Liver (tissue), 9 donors: ENCODE measurements around the gene TAF1B. TPM values are rescaled to one million over a fixed set of nuclear protein-coding genes. Genes with fewer than 3 reads are reported as not detected.

Experiments used
- DNase-seq: peaks from one replicate; pipeline ENCODE4 v3.0.0-alpha.2; 2017; ENCODE audit warnings: low spot score
- H3K27ac ChIP-seq, 2 donors: one replicate each; pipeline ENCODE4 v1.7.0; 2013; ENCODE audit warnings: inconsistent platforms in 2 of 2, low read length in 2 of 2, control low read depth in 1 of 2, low read depth in 1 of 2, mild to moderate bottlenecking in 1 of 2
- H3K27me3 ChIP-seq, 4 donors: one replicate each; pipeline versions ENCODE4 v1.6.1 to v1.7.0; 2013; ENCODE audit warnings: low read length in 3 of 4, inconsistent platforms in 1 of 4, mild to moderate bottlenecking in 1 of 4, moderate library complexity in 1 of 4; ENCODE audit not compliant: control insufficient read depth in 4 of 4, insufficient read depth in 4 of 4
- H3K36me3 ChIP-seq, 4 donors: one replicate each; pipeline versions ENCODE4 v1.6.1 to v1.7.0; 2013; ENCODE audit warnings: low read length in 3 of 4, mild to moderate bottlenecking in 3 of 4, low read depth in 1 of 4, moderate library complexity in 1 of 4; ENCODE audit not compliant: control insufficient read depth in 4 of 4, insufficient read depth in 3 of 4
- H3K4me1 ChIP-seq, 4 donors: one replicate each; pipeline versions ENCODE4 v1.6.1 to v1.7.0; 2013; ENCODE audit warnings: low read length in 3 of 4, mild to moderate bottlenecking in 3 of 4, moderate library complexity in 1 of 4; ENCODE audit not compliant: control insufficient read depth in 4 of 4, insufficient read depth in 4 of 4
- H3K4me3 ChIP-seq, 3 donors: one replicate each; pipeline versions ENCODE4 v1.6.1 to v1.7.0; 2013; ENCODE audit warnings: low read length in 3 of 3, control low read depth in 1 of 3, low read depth in 1 of 3, mild to moderate bottlenecking in 1 of 3
- H3K9ac ChIP-seq, 2 donors: one replicate each; pipeline ENCODE4 v1.7.0; 2013; ENCODE audit warnings: low read length in 2 of 2, mild to moderate bottlenecking in 2 of 2, moderate library complexity in 2 of 2, control low read depth in 1 of 2, low read depth in 1 of 2
- H3K9me3 ChIP-seq, 4 donors: one replicate each; pipeline versions ENCODE4 v1.6.1 to v1.7.0; 2013; ENCODE audit warnings: low read length in 3 of 4; ENCODE audit not compliant: control insufficient read depth in 4 of 4
- CTCF ChIP-seq: fragments of 150-350 bp; IDR thresholded peaks from 2 replicates; pipeline ENCODE4 v1.5.1; 2017; ENCODE audit warnings: improper control_type of control experiment, low read depth, low read length; ENCODE audit not compliant: missing input control
- EGR1 ChIP-seq, 2 donors: IDR thresholded peaks; 2 replicates each; pipeline ENCODE4 v1.6.1; 2016 to 2018; ENCODE audit warnings: antibody characterized with exemption in 2 of 2, low read depth in 2 of 2
- FOXA1 ChIP-seq: IDR thresholded peaks from 2 replicates; pipeline ENCODE4 v1.6.1; 2016; ENCODE audit warnings: antibody characterized with exemption
- MAX ChIP-seq: IDR thresholded peaks from 2 replicates; pipeline ENCODE4 v1.6.1; 2016; ENCODE audit warnings: antibody characterized with exemption
- NR2F2 ChIP-seq: IDR thresholded peaks from 2 replicates; pipeline ENCODE4 v1.6.1; 2016; ENCODE audit warnings: antibody characterized with exemption
- RAD21 ChIP-seq, 2 donors: IDR thresholded peaks; 2 replicates each; pipeline ENCODE4 v1.6.1; 2016; ENCODE audit warnings: antibody characterized with exemption in 2 of 2, mild to moderate bottlenecking in 2 of 2
- RXRA ChIP-seq, 2 donors: IDR thresholded peaks; 2 replicates each; pipeline ENCODE4 v1.6.1; 2017 to 2018; ENCODE audit warnings: antibody characterized with exemption in 2 of 2, mild to moderate bottlenecking in 1 of 2
- TAF1 ChIP-seq: conservative IDR thresholded peaks from 2 replicates; pipeline ENCODE4 v1.6.1; 2016; ENCODE audit warnings: antibody characterized with exemption, mild to moderate bottlenecking
- YY1 ChIP-seq: IDR thresholded peaks from 2 replicates; pipeline ENCODE4 v1.6.1; 2016; ENCODE audit warnings: antibody characterized with exemption, mild to moderate bottlenecking
- WGBS: extraction: QIAGEN DNeasy Blood & Tissue Kit; methylation state at CpG from one replicate; pipeline ENCODE4 v1.1.7; 2013; 5-methylcytosine and 5-hydroxymethylcytosine counted together
- polyA plus RNA-seq, 2 donors: library from polyadenylated mRNA; stranded (reverse) in 1 of 2; unstranded in 1 of 2; fragments of 200-250 nt in 1 of 2; fragments of >200 nt in 1 of 2; fragmentation: Nextera tagmentation in 1 of 2; extraction: Ambion mirVana in 1 of 2; gene quantifications; one replicate each; pipeline versions ENCODE4 v1.2.1 to v1.2.3, GENCODE V29; 2013 to 2015
- total RNA-seq, 2 donors: library from RNA; depleted of rRNA; stranded (reverse); fragments of >200 nt; gene quantifications; one replicate each; pipeline ENCODE4 v1.2.3, GENCODE V29; 2014
- TF ChIP-seq, protein P1 (sequence below): IDR thresholded peaks from 2 replicates; pipeline ENCODE4 v1.6.1; 2016; ENCODE audit warnings: antibody characterized with exemption
- TF ChIP-seq, protein P2 (sequence below): IDR thresholded peaks from 2 replicates; pipeline ENCODE4 v1.6.1; 2016; ENCODE audit warnings: antibody characterized with exemption
- donor health status: healthy.
- donor health status: healthy.
- donor health status: healthy.
- donor health status: healthy.
- donor health status: healthy.

The TAF1B gene
- total and polyA plus RNA-seq, 4 donors: 3.1 to 17.2 (median 5.6) TPM

GRCh38 chr2:9818097-9818496 is 25.2 kb upstream of the TAF1B start:
- Histone ChIP-seq H3K36me3 (no peaks in the 10 kb centered on the region), H3K4me1 (peaks cover 0 to 7% (median 2%) of the 10 kb centered on the region in 4 donors), H3K9me3 (no peaks in the 10 kb centered on the region), H3K27ac (no peak overlapping the region), H3K4me3 (no peak overlapping the region), H3K9ac (no peak overlapping the region), H3K27me3 (no peaks in the 10 kb centered on the region)
- WGBS: 88% methylated on average over 2 of the region's 2 CpGs
- no peak for DNase-seq
- TF ChIP-seq RAD21 (IDR thresholded peaks at IDR 0.05): no peak
- TF ChIP-seq NR2F2: no peak
- no peak for TF ChIP-seq YY1
- no peak for TF ChIP-seq MAX
- TF ChIP-seq CTCF: no peak
- TF ChIP-seq, protein P1, sequence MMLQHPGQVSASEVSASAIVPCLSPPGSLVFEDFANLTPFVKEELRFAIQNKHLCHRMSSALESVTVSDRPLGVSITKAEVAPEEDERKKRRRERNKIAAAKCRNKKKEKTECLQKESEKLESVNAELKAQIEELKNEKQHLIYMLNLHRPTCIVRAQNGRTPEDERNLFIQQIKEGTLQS: no peak

DNA sequence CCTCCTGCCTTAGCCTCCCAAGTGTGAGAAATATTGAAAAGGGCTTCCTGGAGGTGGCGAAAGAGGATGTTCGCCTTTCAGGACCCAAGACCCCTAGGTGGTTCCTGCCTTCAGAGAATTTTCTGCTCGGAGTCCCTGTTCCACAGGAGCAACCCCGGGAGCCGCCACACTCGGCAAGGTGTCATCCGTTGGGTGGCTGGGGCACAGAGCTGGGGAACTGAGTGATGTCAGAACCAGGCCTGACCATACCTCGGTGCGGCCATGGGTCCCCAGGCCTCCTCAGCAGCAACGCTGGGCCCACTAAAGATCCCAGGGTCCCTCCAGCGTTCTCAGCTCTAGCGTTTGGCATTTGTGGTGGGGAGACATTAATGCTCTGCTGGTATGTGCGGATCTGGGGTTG is 23.7 kb upstream of the TAF1B start:
- Histone ChIP-seq H3K27ac (no peak overlapping the region), H3K9ac (no peak overlapping the region), H3K4me3 (no peak overlapping the region), H3K4me1 (no peaks in the 10 kb centered on the region), H3K36me3 (no peaks in the 10 kb centered on the region), H3K27me3 (no peaks in the 10 kb centered on the region), H3K9me3 (no peaks in the 10 kb centered on the region)
- DNase-seq: no peak
- WGBS: 97% methylated on average over 13 of the region's 13 CpGs
- TF ChIP-seq EGR1 (IDR thresholded peaks at IDR 0.05; ENCODE audit: low read depth in 2 of 2) (no peak), TAF1 (no peak), MAX (no peak)

- Histone ChIP-seq H3K9ac (no peak overlapping the region), H3K9me3 (no peaks in the 10 kb centered on the region), H3K27ac (no peak overlapping the region), H3K27me3 (no peaks in the 10 kb centered on the region), H3K4me1 (no peaks in the 10 kb centered on the region), H3K36me3 (no peaks in the 10 kb centered on the region), H3K4me3 (no peak overlapping the region)
- no peak for DNase-seq
- 92% methylated on average over 32 of the region's 32 CpGs for whole genome bisulfite sequencing
- TF ChIP-seq RAD21 (IDR thresholded peaks at IDR 0.05) (no peak), RXRA (IDR thresholded peaks at IDR 0.05) (no peak), CTCF (no peak), YY1 (no peak), FOXA1 (no peak)
- TF ChIP-seq, protein P1: no peak
- TF ChIP-seq, protein P2, sequence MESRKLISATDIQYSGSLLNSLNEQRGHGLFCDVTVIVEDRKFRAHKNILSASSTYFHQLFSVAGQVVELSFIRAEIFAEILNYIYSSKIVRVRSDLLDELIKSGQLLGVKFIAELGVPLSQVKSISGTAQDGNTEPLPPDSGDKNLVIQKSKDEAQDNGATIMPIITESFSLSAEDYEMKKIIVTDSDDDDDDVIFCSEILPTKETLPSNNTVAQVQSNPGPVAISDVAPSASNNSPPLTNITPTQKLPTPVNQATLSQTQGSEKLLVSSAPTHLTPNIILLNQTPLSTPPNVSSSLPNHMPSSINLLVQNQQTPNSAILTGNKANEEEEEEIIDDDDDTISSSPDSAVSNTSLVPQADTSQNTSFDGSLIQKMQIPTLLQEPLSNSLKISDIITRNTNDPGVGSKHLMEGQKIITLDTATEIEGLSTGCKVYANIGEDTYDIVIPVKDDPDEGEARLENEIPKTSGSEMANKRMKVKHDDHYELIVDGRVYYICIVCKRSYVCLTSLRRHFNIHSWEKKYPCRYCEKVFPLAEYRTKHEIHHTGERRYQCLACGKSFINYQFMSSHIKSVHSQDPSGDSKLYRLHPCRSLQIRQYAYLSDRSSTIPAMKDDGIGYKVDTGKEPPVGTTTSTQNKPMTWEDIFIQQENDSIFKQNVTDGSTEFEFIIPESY: no peak
Observed at GRCh38 chr2:9820020-9820973, 23.0 kb upstream of the TAF1B start.
